Erythroblast (primary cell): ENCODE measurements around the gene PDC.
"Not testable (repeated sequence)": the region's sequence is repeated elsewhere in the genome, so short reads cannot be mapped to it uniquely, and the experiment has no call there.

ENCODE experiments used
- DNase-seq, 2 experiments: peaks; one replicate each; lab custom pipeline; 2025; lab: John Stamatoyannopoulos, UW
- GATA1 ChIP-seq: IDR thresholded peaks from 2 replicates; pipeline ENCODE4 v1.6.1; 2011; ENCODE audit warnings: low read depth, mild to moderate bottlenecking, control low read depth, low read length, moderate library complexity
- POLR2A ChIP-seq: IDR thresholded peaks from 2 replicates; pipeline ENCODE4 v1.6.1; 2011; ENCODE audit warnings: mild to moderate bottlenecking, low read length

PDC gene

DNA sequence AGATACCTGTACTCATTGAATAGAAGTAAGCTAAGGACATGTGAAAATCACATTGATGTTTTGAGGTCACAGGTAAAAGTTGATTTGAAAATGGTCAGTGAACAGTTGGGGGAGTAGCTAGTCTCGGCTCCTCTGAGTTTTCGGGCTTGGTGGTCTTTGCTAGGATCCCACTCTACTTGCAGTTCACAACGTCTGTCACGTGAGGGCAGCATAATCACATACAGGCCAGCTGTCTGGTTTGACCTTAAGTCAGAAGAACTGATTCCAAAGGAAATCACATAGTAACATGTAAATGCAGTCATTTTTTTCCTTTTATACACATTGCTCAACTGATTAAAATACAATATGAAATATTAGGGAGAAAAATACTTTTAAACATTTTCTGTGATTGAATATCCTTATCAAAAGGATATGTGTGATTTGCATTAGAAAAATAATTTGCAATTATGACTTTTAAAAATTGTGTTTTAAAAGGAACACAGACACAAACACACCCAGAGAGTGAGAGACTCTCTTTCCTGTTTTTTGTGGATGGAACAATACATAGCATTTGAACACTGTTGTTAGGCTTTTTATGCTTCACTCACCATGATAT is 21.8 kb upstream of the PDC start:
- peak; percentile 57 to 68 for DNase-seq
- no peak for TF ChIP-seq GATA1

GRCh38 chr1:186481303-186481888 is 20.5 kb upstream of the PDC start:
- TF ChIP-seq POLR2A (no peak), GATA1 (no peak)
- DNase-seq: no peak

GRCh38 chr1:186479162-186479561 is 18.2 kb upstream of the PDC start:
- TF ChIP-seq GATA1 (no peak), POLR2A (no peak)
- DNase-seq: no peak

- DNase-seq: no peak
- no peak for TF ChIP-seq GATA1
- TF ChIP-seq POLR2A: no peak
These were observed 15.5 kb upstream of the PDC start for GRCh38 chr1:186476264-186477040.

- no peak for DNase-seq
- no peak for TF ChIP-seq POLR2A
- no peak for TF ChIP-seq GATA1
These were observed 13.3 kb upstream of the PDC start for GRCh38 chr1:186474208-186474607.

DNA sequence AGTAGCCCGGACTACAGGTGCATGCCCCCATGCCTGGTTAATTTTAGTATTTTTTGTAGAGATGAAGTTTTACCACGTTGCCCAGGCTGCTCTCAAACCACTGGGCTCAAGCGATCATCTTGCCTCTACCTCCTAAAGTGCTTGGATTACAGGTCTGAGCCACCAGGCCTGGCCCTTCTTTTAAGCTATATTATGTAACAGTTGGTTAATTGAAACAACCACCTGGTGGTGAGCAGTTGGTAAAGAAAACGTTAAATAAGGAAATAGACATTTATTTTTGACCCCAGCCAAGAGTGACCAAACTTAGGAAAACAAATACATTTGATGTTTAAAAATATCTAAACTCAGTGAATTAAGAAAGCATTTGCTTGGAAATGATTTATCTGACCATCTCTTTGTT is 12.1 kb upstream of the PDC start:
- no peak for TF ChIP-seq POLR2A
- DNase-seq: no peak

GRCh38 chr1:186465946-186466345 is 5.0 kb upstream of the PDC start:
- TF ChIP-seq POLR2A: no peak
- no peak for TF ChIP-seq GATA1
- no peak for DNase-seq

DNA sequence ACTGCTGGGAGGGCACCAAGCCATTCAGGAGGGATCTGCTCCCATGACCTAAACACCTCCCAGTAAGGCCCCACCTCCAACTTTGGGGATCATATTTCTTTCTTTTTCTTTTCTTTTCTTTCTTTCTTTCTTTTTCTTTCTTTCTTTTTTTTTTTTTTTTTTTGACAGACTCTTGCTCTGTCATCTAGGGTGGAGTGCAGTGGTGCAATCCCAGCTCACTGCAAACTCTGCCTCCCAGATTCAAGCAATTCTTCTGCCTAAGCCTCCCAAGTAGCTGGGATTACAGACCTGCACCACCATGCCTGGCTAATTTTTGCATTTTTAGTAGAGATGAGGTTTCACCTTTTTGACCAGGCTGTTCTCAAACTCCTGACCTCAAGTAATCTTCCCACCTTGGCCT is 4.6 kb upstream of the PDC start:
- not testable (repeated sequence) for DNase-seq

GRCh38 chr1:186463926-186464325 is 3.0 kb upstream of the PDC start:
- DNase-seq: peak in 1 of 2 experiments; percentile 36

GRCh38 chr1:186463511-186463910 is 2.6 kb upstream of the PDC start:
- TF ChIP-seq POLR2A (no peak), GATA1 (no peak)
- no peak for DNase-seq

More at GRCh38 chr1:186463926-186464325, 3.0 kb upstream of the PDC start:
- TF ChIP-seq POLR2A (no peak), GATA1 (no peak)

GRCh38 chr1:186459161-186459560 is 1.8 kb downstream of the PDC start:
- DNase-seq: not testable (repeated sequence)

DNA sequence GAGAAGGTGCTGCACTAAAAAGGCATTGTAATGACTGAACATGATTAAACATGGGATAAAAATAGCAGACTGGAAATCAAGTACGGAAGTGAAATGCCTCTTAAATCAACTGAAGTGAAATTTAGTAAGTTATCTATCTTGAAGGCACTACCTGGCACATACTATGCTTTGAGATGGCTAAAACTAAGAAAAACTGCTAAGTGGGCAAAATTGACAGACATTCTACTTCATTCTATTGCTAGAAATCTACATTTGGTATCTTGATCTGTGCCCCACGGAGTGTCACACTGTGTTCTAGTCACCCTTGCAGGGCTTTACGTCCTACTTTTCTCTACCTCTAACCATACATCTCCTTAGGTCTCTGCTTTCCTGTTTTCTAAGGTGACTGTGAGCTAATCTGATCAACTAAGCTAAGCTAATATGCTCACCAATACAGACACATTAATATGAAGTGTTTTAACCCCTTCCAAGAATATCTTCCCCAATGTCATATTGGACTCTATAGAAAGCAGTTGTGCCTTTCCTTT is 4.1 kb downstream of the PDC start:
- DNase-seq: no peak
- TF ChIP-seq GATA1: no peak
- no peak for TF ChIP-seq POLR2A

DNA sequence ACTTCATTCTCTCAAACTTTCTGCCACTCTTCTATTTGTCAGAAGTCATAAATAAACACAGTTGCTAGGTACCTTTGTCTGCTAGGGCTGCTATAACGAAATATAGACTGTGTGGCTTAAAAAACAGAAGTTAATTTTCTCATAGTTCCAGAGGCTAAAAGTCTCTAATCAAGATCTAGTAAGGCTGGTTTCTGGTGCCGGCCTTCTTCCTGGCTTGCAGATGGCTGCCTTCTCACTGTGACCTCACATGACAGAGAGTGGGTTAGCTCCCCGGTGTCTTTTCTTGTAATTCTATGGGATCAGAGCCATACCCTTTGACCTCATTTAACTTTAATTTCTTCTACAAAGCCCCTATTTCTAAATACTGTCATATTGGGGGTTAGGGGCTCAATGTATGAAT is 5.9 kb downstream of the PDC start:
- TF ChIP-seq GATA1 (no peak), POLR2A (no peak)

DNA sequence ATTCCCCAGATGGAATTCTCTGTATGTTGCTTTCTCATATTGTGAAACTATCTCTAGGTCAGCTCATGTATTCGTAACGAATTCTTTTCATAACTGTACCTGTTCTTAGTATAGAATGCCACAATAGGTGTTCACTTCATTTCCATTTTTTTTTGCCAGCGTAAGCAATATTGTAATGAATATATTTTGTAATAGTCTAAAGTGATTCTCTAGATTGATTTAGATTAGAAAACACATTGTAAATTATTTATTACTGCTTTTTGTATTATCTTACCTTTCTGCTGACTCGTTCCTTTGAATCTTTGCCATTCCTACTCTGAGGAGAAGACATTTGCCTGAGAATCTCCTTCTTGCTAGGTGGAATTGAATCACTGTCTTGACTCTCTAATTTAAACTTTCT is 14.8 kb downstream of the PDC start:
- DNase-seq: no peak
- no peak for TF ChIP-seq POLR2A
- TF ChIP-seq GATA1: no peak

More for the DNA sequence above, 5.9 kb downstream of the PDC start:
- DNase-seq: peak in 1 of 2 experiments; percentile 10

DNA sequence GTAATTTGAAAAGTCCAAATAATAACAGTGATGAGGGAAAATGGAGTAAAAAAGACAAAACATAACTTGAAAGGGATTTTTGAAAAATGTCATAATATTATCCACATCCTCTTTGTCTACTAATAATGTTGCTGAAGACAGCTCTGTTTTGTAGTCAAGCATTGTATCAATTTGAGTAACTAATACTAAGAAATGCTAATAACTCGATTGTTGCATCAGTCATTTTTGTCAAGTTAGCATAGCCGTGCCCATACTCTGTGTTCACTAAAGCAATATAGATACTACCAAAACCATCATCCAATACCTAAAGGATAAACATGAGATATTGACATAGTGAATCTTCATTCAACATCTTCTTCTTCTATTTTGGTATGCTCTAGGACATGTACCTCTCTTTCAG is 17.3 kb downstream of the PDC start:
- TF ChIP-seq GATA1: no peak
- no peak for TF ChIP-seq POLR2A
- no peak for DNase-seq
